HepG2 (cell line): ENCODE measurements around the gene CNP. TPM values are rescaled to one million over a fixed set of nuclear protein-coding genes. Genes with fewer than 3 reads are reported as not detected.

Experiments
- ATAC-seq: fragments of 200-7000 bp; cut with Tn5 transposase; 3 replicates; pipeline ENCODE4 v1.9.1; 2020; ENCODE audit warnings: mild to moderate bottlenecking, moderate library complexity
- BruUV-seq: library from RNA; stranded (reverse); fragments of 400-500 nt; replicated peaks from 2 replicates; lab custom pipeline; 2021; lab: Mats Ljungman, UMichigan
- CTCF ChIA-PET: fragments of 300-600 bp; formaldehyde crosslinking; extraction: SDS; loops from one replicate; lab custom pipeline; 2021; ENCODE audit warnings: low total read pairs, inconsistent platforms, low intra/inter-chr PET ratio; lab: Yijun Ruan, JAX
- POLR2A ChIA-PET: fragments of 350-600 bp; sonication (Branson Sonifier 250); formaldehyde crosslinking; loops from one replicate; lab custom pipeline; 2020; ENCODE audit warnings: antibody characterized with exemption, inconsistent platforms; lab: Yijun Ruan, JAX
- DNase-seq: peaks from one replicate; pipeline ENCODE4 v3.0.0-alpha.2; 2015; ENCODE audit warnings: low spot score
- FAIRE-seq: peaks from 3 replicates; lab custom pipeline; 2011; peaks lifted over from hg19 to GRCh38; lab: Jason Lieb, UNC
- H2AFZ ChIP-seq: one replicate; pipeline ENCODE4 v1.6.1; 2011; ENCODE audit warnings: low read length, inconsistent platforms
- H3K27ac ChIP-seq: fragments of 300-600 bp; 3 replicates; pipeline ENCODE4 v1.8.0; 2011; ENCODE audit warnings: mixed run types, mild to moderate bottlenecking, mixed read lengths, low read length, inconsistent platforms; ENCODE audit not compliant: insufficient read depth; ENCODE audit errors: extremely low read length
- H3K27me3 ChIP-seq, 2 experiments: fragments of 200-600 bp in 1 of 2; 2 replicates in 1 of 2; 3 replicates in 1 of 2; pipeline versions ENCODE4 v1.6.0 to v1.8.0; 2011; ENCODE audit warnings: low read length in 2 of 2, mild to moderate bottlenecking in 2 of 2, moderate library complexity in 2 of 2, inconsistent platforms in 1 of 2; ENCODE audit not compliant: insufficient read depth in 2 of 2, control insufficient read depth in 1 of 2
- H3K36me3 ChIP-seq, 2 experiments: fragments of 200-600 bp in 1 of 2; replicated peaks in 1 of 2; 2 replicates in 1 of 2; 3 replicates in 1 of 2; pipeline versions ENCODE4 v1.5.1 to v1.8.0; 2011; ENCODE audit warnings: low read length in 2 of 2, inconsistent platforms in 1 of 2; ENCODE audit not compliant: insufficient read depth in 2 of 2, control insufficient read depth in 1 of 2
- H3K4me1 ChIP-seq: 2 replicates; pipeline ENCODE4 v1.5.1; 2012; ENCODE audit warnings: low read length, inconsistent platforms; ENCODE audit not compliant: insufficient read depth
- H3K4me2 ChIP-seq: 2 replicates; pipeline ENCODE4 v1.6.0; 2011; ENCODE audit warnings: low read depth, low read length, inconsistent platforms
- H3K4me3 ChIP-seq, 3 experiments: fragments of 200-600 bp in 1 of 3; sonication (generic), shearing (Covaris generic) in 1 of 3; replicated peaks in 1 of 3; 2 replicates each; pipeline ENCODE4 v1.5.1; 2011 to 2016; ENCODE audit warnings: low read length in 3 of 3, inconsistent platforms in 2 of 3, low read depth in 2 of 3, mild to moderate bottlenecking in 2 of 3, control low read depth in 1 of 3, mixed read lengths in 1 of 3; ENCODE audit not compliant: insufficient read depth in 1 of 3
- H3K79me2 ChIP-seq: one replicate; pipeline ENCODE4 v1.6.1; 2011; ENCODE audit warnings: low read length, inconsistent platforms; ENCODE audit not compliant: insufficient read depth
- H3K9ac ChIP-seq: 2 replicates; pipeline ENCODE4 v1.6.0; 2011; ENCODE audit warnings: mild to moderate bottlenecking, low read depth, low read length, inconsistent platforms; ENCODE audit not compliant: insufficient read depth
- H3K9me3 ChIP-seq: 2 replicates; pipeline ENCODE4 v1.5.1; 2012; ENCODE audit warnings: mild to moderate bottlenecking, low read length
- H4K20me1 ChIP-seq: 2 replicates; pipeline ENCODE4 v1.6.0; 2011; ENCODE audit warnings: inconsistent platforms, mild to moderate bottlenecking, low read length, moderate library complexity; ENCODE audit not compliant: insufficient read depth
- ETV6 ChIP-seq: sonication (generic); formaldehyde crosslinking; conservative IDR thresholded peaks from 2 replicates; pipeline ENCODE4 v1.4.0; 2020; ENCODE audit warnings: missing genetic modification reagents
- KDM5B ChIP-seq: sonication (generic); formaldehyde crosslinking; IDR thresholded peaks from 2 replicates; pipeline ENCODE4 v1.4.0; 2020; ENCODE audit warnings: missing genetic modification reagents, mild to moderate bottlenecking, borderline replicate concordance
- SIX4 ChIP-seq: sonication (generic); formaldehyde crosslinking; IDR thresholded peaks from 2 replicates; pipeline ENCODE4 v1.4.0; 2020; ENCODE audit warnings: missing genetic modification reagents
- SMAD3 ChIP-seq: sonication (generic); formaldehyde crosslinking; IDR thresholded peaks from 2 replicates; pipeline ENCODE4 v1.4.0; 2020; ENCODE audit warnings: missing genetic modification reagents
- ZNF124 ChIP-seq: sonication (generic); formaldehyde crosslinking; IDR thresholded peaks from 2 replicates; pipeline ENCODE4 v1.4.0; 2020; ENCODE audit warnings: missing genetic modification reagents
- ZNF598 ChIP-seq: sonication (generic); formaldehyde crosslinking; IDR thresholded peaks from 2 replicates; pipeline ENCODE4 v1.5.1; 2020; ENCODE audit warnings: mild to moderate bottlenecking, missing genetic modification reagents, borderline replicate concordance
- ZNF766 ChIP-seq: sonication (generic); formaldehyde crosslinking; IDR thresholded peaks from 2 replicates; pipeline ENCODE4 v1.5.0; 2020; ENCODE audit warnings: missing genetic modification reagents, borderline replicate concordance
- WGBS: methylation state at CpG from one replicate; pipeline ENCODE4 v1.1.6; 2017; ENCODE audit warnings: low lambda C conversion rate; 5-methylcytosine and 5-hydroxymethylcytosine counted together
- in situ Hi-C: cut with HindIII; loops from 2 replicates; pipeline ENCODE4 v1.10.0; 2017; ENCODE audit warnings: low pct_unique_long_range_greater_than_20kb; ENCODE audit not compliant: extremely low pct_ligation_motif_present
- intact Hi-C: fragments of 100-400 bp; cut with micrococcal nuclease; formaldehyde crosslinking; loops from one replicate; pipeline ENCODE4 v1.10.0; 2022; ENCODE audit not compliant: unreplicated experiment
- polyA plus RNA-seq, 8 experiments: library from polyadenylated mRNA; depleted of rRNA in 3 of 8; stranded (reverse) in 7 of 8; unstranded in 1 of 8; fragments of >200 nt; fragmentation: Illumina TruSeq in 4 of 8; extraction: Trizol in 4 of 8; gene quantifications; 2 replicates each; pipeline versions ENCODE4 v1.2.1 to v1.2.3, GENCODE V29; 2011 to 2016; ENCODE audit warnings: low read depth in 4 of 8, missing spikeins in 1 of 8, mixed read lengths in 1 of 8; ENCODE audit not compliant: insufficient read depth in 1 of 8
- total RNA-seq, 5 experiments: library from RNA; depleted of rRNA; stranded (reverse); fragments of >200 nt; fragmentation: Illumina TruSeq; extraction: Trizol; gene quantifications; 2 replicates each; pipeline ENCODE4 v1.2.3, GENCODE V29; 2016; ENCODE audit warnings: low read depth in 1 of 5
- TF ChIP-seq, protein P1 (sequence below): fragments of 450-650 bp; IDR thresholded peaks from 2 replicates; pipeline ENCODE4 v1.6.1; 2017
- TF ChIP-seq, protein P2 (sequence below): sonication (generic); formaldehyde crosslinking; IDR thresholded peaks from 2 replicates; pipeline ENCODE4 v1.5.1; 2020; ENCODE audit warnings: mild to moderate bottlenecking, missing genetic modification reagents

The CNP gene
- total and polyA plus RNA-seq, 2 of the 13 experiments (the other 11 are each of a cell fraction or from before 2014, with no cell fraction given) = 97.2 to 161 TPM

DNA sequence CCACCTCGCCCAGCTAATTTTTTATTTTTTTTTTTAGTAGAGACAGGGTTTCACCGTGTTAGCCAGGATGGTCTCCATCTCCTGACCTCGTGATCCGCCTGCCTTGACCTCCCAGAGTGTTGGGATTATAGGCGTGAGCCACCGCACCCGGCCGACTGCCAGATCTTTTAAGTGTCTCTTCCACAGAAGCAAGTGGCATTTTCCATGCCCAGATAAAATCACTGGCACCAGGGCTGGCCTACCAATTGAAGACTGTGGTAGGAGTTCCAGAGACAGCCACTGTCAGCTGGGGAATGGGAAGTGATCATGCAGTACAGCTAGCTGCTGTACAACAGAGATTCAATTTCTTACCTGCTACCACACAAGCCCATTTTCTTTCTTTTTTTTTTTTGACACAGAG is 17.9 kb downstream of the CNP start:
- DNase-seq = no peak
- TF ChIP-seq ZNF766 (CRISPR knock-in tag) (no peak), ZNF598 (no peak), KDM5B (CRISPR knock-in tag) (no peak), SMAD3 (CRISPR knock-in tag) (no peak), SIX4 (CRISPR knock-in tag) (no peak), ETV6 (CRISPR knock-in tag) (no peak), ZNF124 (CRISPR knock-in tag) (no peak)
- TF ChIP-seq, protein P1, sequence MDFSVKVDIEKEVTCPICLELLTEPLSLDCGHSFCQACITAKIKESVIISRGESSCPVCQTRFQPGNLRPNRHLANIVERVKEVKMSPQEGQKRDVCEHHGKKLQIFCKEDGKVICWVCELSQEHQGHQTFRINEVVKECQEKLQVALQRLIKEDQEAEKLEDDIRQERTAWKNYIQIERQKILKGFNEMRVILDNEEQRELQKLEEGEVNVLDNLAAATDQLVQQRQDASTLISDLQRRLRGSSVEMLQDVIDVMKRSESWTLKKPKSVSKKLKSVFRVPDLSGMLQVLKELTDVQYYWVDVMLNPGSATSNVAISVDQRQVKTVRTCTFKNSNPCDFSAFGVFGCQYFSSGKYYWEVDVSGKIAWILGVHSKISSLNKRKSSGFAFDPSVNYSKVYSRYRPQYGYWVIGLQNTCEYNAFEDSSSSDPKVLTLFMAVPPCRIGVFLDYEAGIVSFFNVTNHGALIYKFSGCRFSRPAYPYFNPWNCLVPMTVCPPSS = no peak
- TF ChIP-seq, protein P2, sequence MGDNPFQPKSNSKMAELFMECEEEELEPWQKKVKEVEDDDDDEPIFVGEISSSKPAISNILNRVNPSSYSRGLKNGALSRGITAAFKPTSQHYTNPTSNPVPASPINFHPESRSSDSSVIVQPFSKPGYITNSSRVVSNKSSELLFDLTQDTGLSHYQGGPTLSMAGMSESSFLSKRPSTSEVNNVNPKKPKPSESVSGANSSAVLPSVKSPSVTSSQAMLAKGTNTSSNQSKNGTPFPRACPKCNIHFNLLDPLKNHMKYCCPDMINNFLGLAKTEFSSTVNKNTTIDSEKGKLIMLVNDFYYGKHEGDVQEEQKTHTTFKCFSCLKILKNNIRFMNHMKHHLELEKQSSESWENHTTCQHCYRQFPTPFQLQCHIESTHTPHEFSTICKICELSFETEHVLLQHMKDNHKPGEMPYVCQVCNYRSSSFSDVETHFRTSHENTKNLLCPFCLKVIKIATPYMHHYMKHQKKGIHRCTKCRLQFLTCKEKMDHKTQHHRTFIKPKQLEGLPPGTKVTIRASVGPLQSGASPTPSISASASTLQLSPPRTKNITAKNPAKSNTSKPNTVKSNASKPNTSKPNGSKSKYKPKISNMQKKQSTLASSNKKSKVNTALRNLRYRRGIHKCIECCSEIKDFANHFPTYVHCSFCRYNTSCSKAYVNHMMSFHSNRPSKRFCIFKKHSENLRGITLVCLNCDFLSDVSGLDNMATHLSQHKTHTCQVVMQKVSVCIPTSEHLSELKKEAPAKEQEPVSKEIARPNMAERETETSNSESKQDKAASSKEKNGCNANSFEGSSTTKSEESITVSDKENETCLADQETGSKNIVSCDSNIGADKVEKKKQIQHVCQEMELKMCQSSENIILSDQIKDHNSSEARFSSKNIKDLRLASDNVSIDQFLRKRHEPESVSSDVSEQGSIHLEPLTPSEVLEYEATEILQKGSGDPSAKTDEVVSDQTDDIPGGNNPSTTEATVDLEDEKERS (CRISPR knock-in tag) = no peak
- ChIA-PET CTCF (no interaction called here), POLR2A (interaction anchor here (0.9 to 1.8 kb wide), 2 partner anchors 16 to 33 kb away, joined by 3 to 5 read pairs; partner anchors contain the start of gene DNAJC7)
- no peak overlapping the region for H3K27ac ChIP-seq
- peaks cover 12% of the 10 kb centered on the region for H3K4me1 ChIP-seq
- intact Hi-C loops = no loop called here
- no peak overlapping the region for H3K4me3 ChIP-seq
- no peak for FAIRE-seq
- ATAC-seq = no peak
- H3K79me2 ChIP-seq = no peaks in the 10 kb centered on the region
- H3K27me3 ChIP-seq = no peaks in the 10 kb centered on the region
- BruUV-seq = no TSS peak
- H4K20me1 ChIP-seq = no peaks in the 10 kb centered on the region
- H2AFZ ChIP-seq = no peak overlapping the region
- H3K36me3 ChIP-seq = peaks cover 53 to 89% of the 10 kb centered on the region in 2 experiments
- 98% methylated on average over 8 of the region's 8 CpGs for WGBS
- H3K9ac ChIP-seq = no peak overlapping the region
- H3K9me3 ChIP-seq = no peaks in the 10 kb centered on the region
- no peak overlapping the region for H3K4me2 ChIP-seq
- in situ Hi-C loops = no loop called here
